ENCODE results near the gene SIVA1.

SIVA1 gene

GRCh38 chr14:104777808-104778249, 24.9 kb downstream of the SIVA1 start:
- ATAC-seq = no peak
- TF ChIP-seq CREB5 (CRISPR knock-in tag; IDR thresholded peaks at IDR 0.05; ENCODE audit: low read depth) (no peak), CSRNP3 (CRISPR knock-in tag; IDR thresholded peaks at IDR 0.05) (no peak), ZNF8 (CRISPR knock-in tag; IDR thresholded peaks at IDR 0.05) (no peak)

GRCh38 chr14:104778694-104779331, 25.9 kb downstream of the SIVA1 start:
- no peak for TF ChIP-seq POU6F1 (CRISPR knock-in tag; IDR thresholded peaks at IDR 0.05; ENCODE audit: borderline replicate concordance, low read depth)
- TF ChIP-seq CSRNP3 (CRISPR knock-in tag; IDR thresholded peaks at IDR 0.05) = no peak
- TF ChIP-seq CREB5 (CRISPR knock-in tag; IDR thresholded peaks at IDR 0.05; ENCODE audit: low read depth) = no peak
- TF ChIP-seq PATZ1 (CRISPR knock-in tag; IDR thresholded peaks at IDR 0.05; ENCODE audit: borderline replicate concordance) = no peak
- no peak for TF ChIP-seq ESRRG (CRISPR knock-in tag; IDR thresholded peaks at IDR 0.05)
- ATAC-seq = no peak

- no peak for TF ChIP-seq POU6F1 (CRISPR knock-in tag; IDR thresholded peaks at IDR 0.05; ENCODE audit: borderline replicate concordance, low read depth)
- no peak for TF ChIP-seq GLIS3 (CRISPR knock-in tag; IDR thresholded peaks at IDR 0.05)
- TF ChIP-seq TSHZ2 (CRISPR knock-in tag; IDR thresholded peaks at IDR 0.05) = no peak
- no peak for TF ChIP-seq SNAI2 (CRISPR knock-in tag; IDR thresholded peaks at IDR 0.05)
- no peak for TF ChIP-seq ARNTL (CRISPR knock-in tag; IDR thresholded peaks at IDR 0.05; ENCODE audit: borderline replicate concordance, low read depth)
- TF ChIP-seq ISL1 (CRISPR knock-in tag; IDR thresholded peaks at IDR 0.05) = no peak
- TF ChIP-seq CSDC2 (CRISPR knock-in tag; IDR thresholded peaks at IDR 0.05) = no peak
- TF ChIP-seq OSR1 (CRISPR knock-in tag; IDR thresholded peaks at IDR 0.05) = no peak
- no peak for TF ChIP-seq ZNF565 (CRISPR knock-in tag; conservative IDR thresholded peaks at IDR 0.05; ENCODE audit: low read depth)
- ATAC-seq = no peak
These were observed 27.0 kb downstream of the SIVA1 start for GRCh38 chr14:104779776-104780512.

Data from SK-N-SH treated with all-trans-retinoic acid at 6 μM for 48 hours (cell line).